SK-N-DZ (cell line): ENCODE results near the gene TMPRSS5. TPM values are rescaled to one million over a fixed set of nuclear protein-coding genes. Genes with fewer than 3 reads are reported as not detected.
"Not testable (repeated sequence)": the region's sequence is repeated elsewhere in the genome, so short reads cannot be mapped to it uniquely, and the experiment has no call there.

Source experiments
- DNase-seq: peaks from one replicate; pipeline ENCODE4 v3.0.0-alpha.2; 2015; ENCODE audit warnings: low spot score
- polyA plus RNA-seq, 2 experiments: library from polyadenylated mRNA; depleted of rRNA; stranded (reverse); fragments of >200 nt; gene quantifications; 2 replicates each; pipeline ENCODE4 v1.2.3, GENCODE V29; 2014

The TMPRSS5 gene
- polyA plus RNA-seq (2014; cell fraction: cytosol; rRNA removed): 0.22 TPM in 1 of 2 replicates, not detected in the other
- polyA plus RNA-seq (2014; cell fraction: nucleus; rRNA removed): 1.9 and 2.6 TPM in 2 replicates

- DNase-seq: no peak
Measured at GRCh38 chr11:113705871-113706655, at the start of gene TMPRSS5. TMPRSS5 (minus strand) TSS chr11:113706308; CDS start chr11:113706224, 84 bp downstream.

- DNase-seq: no peak
Measured at GRCh38 chr11:113752932-113753331, 46.8 kb upstream of the TMPRSS5 start.

- DNase-seq: no peak
Measured at GRCh38 chr11:113736323-113736722, 30.2 kb upstream of the TMPRSS5 start.

- DNase-seq: no peak
Measured at GRCh38 chr11:113732092-113732491, 26.0 kb upstream of the TMPRSS5 start.

GRCh38 chr11:113730887-113731726 is 25.0 kb upstream of the TMPRSS5 start:
- DNase-seq: peak; percentile 17

- DNase-seq: no peak
Measured at GRCh38 chr11:113729456-113729855, 23.3 kb upstream of the TMPRSS5 start.

DNA sequence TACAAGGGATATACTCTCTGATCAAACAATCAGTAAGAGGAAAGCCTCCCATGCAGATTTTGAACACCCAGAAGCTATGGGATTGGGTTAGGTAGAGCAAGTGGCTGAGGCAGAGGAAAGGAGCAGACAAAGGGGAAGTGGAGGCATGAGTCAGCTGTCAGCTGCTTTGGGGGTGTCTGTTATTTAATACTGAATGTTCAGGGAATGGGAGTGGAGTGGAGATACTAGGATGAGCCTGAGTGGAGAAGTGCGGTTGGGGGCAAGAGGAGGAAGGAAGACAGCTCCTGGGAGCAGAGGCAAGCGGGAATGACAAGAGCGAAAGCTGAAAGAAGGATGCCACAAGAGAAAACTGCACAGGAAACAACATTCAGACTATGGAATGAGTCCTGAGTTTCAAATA is 22.7 kb upstream of the TMPRSS5 start:
- no peak for DNase-seq

- DNase-seq: no peak
Measured at GRCh38 chr11:113725913-113726312, 19.8 kb upstream of the TMPRSS5 start.

DNA sequence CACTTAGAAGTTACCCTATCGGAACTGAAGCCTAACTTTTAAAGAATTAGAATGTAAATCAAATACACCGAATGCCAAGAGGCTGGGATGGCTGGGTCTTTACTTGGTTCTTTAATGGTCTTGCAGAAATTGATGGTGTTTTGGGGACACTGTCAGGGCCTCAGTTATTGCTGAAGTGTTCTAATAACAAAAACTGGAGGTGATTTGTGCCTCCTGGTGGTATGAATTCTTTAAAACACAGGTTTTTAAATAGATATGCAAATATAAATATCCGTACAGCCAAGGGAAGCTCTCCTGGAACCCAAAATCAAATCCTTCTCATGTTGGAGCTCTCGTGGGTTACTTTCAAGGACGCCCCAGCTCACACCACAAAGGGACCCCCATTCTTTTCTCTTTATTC is 19.3 kb upstream of the TMPRSS5 start:
- no peak for DNase-seq

DNA sequence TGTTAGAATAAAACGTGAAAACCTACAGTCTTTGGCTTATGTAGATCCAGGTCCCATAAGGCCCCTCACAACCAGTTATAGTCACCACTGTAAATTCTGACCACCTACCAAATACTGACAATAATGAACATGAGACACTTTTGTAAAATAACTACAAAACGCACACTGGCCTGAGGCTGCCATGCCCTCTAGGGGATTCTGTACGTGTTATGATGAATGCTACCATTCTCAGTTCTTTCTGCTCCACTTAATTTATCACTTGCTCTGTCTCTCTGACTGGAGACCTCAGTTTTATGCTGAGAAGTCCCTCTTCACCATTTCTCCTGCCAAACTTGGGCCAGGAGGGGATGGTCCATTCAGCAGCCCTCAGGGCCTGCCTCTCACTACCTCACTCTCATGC is 18.7 kb upstream of the TMPRSS5 start:
- no peak for DNase-seq

- DNase-seq: peak; percentile 24
Measured at GRCh38 chr11:113723787-113724186, 17.7 kb upstream of the TMPRSS5 start.

- DNase-seq: no peak
Measured at GRCh38 chr11:113722934-113723333, 16.8 kb upstream of the TMPRSS5 start.

GRCh38 chr11:113722221-113722620 is 16.1 kb upstream of the TMPRSS5 start:
- DNase-seq: no peak

DNA sequence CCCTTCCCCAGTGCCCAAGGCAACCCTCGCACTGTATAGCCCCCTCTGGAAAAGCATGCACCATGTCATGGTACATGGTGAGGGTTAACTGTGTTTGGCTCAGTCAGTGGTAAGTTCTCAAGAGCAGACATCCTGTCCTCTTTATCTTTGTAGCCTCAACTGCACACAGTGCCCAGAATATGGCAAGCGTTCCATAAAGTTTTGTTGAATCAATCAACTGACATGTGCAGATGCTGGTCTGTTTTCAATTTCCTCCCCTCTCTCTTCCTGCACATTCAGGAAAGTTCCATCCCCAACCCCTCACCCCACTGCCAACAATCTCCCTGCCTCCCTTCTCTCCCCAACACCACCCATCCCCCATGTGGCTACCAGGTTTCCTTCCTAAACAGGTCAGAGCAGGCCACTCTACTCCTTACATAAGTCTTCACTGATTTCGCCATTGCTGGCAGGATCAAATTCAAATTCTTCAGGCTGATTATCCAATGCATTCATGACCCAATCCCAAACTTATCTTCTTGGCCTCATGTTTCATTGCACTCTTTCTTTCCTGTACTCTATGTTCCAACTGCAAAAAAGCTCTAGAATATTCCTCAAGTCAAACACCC is 15.5 kb upstream of the TMPRSS5 start:
- DNase-seq: no peak

GRCh38 chr11:113720478-113720877 is 14.4 kb upstream of the TMPRSS5 start:
- not testable (repeated sequence) for DNase-seq

GRCh38 chr11:113715882-113716625 is 9.9 kb upstream of the TMPRSS5 start:
- no peak for DNase-seq

DNA sequence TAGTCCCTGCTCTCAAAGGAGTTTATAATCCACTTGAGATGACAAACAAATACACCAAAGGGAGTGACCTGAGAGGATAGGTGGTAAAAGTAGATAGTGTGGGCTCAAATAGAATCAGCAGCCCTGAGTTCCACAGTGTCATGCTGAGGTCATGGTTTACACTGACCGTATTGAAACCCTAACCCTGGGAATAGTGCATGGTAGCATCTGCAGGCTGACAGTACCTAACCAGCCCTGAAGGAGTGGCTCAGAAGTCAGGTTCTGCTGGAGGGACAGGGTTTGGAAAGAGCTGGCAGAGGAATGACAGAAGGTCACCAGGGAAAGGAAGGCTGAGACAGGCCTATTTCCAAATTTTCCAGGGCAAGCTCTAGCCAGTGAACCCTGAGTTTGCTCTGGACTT is 9.2 kb upstream of the TMPRSS5 start:
- DNase-seq: no peak

DNA sequence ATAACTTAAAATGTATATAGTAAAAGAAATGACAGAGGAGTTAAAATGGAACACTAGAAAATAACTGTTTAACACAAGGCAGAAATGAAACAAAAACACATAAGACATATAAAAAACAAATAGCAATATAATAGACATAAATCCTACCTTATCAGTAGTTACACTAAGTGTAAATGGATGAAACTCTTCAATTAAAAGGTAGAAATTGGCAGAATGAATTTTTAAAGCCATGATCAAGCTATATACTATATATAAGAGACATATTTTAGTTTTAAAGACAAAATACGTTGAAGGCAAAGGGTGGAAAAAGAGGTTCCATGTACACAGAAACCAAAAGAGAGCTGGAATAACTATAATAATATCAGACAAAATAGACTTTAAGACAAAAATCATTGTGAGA is 4.9 kb upstream of the TMPRSS5 start:
- no peak for DNase-seq

DNA sequence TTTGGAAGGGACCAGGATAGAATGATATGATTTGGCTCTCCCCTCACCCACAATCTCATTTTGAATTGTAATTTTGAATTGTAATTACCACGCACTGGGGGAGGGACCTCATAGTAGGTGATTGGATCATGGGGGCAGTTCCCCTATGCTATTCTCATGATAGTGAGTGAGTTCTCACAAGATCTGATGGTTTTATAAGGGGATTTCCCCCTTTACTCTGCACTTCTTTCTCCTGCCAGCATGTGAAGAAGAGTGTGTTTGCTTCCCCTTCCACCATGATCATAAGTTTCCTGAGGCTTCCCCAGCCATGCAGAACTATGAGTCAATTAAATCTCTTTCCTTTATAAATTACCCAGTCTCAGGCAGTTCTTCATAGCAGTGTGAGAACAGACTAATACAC is 2.6 kb downstream of the TMPRSS5 start:
- not testable (repeated sequence) for DNase-seq

DNA sequence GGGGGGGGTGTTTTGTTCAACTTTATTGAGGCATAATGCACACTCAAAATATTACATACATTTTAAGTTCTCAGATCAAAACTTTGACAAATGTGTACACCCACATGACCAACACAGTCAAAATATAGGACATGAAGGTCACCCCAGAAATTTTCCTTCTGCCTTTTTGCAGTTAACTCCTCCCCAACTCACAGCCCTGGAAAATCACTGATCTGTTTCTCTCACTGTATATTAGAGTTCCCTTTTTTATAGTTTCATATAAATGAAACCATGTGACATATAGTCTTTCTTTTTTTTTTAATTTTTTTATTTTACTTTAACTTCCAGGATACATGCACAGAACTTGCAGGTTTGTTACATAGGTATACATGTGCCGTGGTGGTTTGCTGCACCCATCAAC is 4.6 kb downstream of the TMPRSS5 start:
- no peak for DNase-seq

DNA sequence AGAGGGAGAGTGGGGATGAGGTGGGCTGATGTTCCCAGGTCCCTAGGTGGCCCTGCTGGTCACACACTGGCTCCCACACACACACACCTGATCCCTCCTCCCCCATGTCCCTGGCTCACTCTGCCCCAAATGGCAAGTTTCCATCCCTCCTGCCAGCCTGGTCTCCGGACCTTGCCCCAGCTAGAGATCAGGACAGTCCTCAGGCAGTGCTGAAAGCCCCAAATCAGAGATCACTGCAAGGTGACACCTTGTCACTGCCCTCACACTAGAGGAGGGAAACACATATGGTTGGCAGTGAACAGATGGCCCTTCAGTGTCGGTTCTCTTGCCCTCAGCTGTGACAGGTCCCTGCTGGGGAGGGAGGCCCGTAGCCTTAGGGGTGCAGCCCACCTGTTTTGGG is 7.6 kb downstream of the TMPRSS5 start:
- no peak for DNase-seq
